NCI-H345 treated with DMSO at 0.1 percent for 48 hours (cell line): Measurements from ENCODE around the gene MEGF6.
"Not testable (repeated sequence)": the region's sequence is repeated elsewhere in the genome, so short reads cannot be mapped to it uniquely, and the experiment has no call there.

ENCODE experiments used
- DNase-seq: peaks from one replicate; lab custom pipeline; 2025; ENCODE audit not compliant: unreplicated experiment; lab: John Stamatoyannopoulos, UW

Gene MEGF6

DNA sequence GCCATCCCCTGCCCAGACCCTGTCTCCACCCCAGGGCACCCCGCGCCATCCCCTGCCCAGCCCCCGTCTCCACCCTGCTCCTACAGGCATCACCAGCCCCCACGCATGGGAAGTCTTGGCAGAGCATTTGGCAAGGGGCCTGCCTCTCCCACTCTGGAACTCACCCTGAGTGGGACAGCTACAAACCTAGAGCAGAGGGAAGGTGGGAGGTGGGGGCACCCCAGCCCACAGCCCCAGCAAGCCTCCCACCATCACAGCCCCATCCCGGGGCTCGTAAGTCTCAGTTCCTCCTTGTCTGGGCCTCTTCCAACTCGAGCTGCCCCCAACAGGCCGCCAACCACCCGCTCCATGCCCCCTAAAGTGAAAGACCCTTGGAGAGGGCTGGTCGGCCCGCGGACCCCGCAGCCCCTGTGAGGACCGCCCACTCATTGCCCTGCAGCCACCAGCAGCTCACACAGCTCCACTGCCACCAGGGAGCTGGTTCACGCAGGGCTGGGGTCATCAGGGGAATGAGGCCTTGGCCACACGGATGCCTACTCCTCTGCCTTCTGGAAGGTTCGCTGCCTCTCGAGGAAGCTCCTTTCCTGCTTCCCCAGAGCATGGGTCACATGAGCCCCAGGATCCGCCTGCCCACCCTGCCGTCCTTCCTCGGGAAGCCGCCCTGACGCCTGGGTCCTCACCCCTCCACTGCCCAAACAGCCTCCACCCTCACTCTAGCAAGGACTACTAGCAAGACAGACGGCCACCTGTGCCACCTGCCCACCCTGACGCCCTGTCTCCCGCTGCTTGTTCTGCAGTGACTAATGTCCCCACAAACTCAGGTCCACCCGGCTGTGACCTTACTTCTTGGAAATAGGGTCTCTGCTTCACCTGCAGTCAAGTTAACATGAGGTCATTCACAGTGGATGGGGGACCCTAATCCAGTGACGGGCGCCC is 14.4 kb downstream of the MEGF6 start:
- DNase-seq, result no peak

DNA sequence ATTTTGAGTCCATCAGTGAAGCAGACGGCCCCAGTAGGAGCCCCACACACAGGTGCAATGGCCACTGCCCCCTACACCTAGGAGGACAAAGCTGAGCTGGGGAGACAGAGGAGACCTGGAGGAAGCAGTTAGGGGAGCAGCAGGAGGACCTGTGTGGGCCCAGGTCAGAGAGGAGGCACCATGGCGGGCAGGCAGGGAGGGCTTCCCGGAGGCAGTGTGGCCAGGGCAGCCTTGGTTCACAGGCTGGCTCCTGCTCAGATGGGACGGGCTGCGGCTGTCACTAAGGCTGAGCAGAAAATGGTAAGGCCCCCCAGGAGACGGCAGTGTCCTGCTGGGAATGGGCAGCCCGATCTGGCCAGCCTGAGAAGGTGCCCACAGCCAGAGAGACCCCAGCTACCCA is 15.4 kb downstream of the MEGF6 start:
- DNase-seq, result no peak

DNA sequence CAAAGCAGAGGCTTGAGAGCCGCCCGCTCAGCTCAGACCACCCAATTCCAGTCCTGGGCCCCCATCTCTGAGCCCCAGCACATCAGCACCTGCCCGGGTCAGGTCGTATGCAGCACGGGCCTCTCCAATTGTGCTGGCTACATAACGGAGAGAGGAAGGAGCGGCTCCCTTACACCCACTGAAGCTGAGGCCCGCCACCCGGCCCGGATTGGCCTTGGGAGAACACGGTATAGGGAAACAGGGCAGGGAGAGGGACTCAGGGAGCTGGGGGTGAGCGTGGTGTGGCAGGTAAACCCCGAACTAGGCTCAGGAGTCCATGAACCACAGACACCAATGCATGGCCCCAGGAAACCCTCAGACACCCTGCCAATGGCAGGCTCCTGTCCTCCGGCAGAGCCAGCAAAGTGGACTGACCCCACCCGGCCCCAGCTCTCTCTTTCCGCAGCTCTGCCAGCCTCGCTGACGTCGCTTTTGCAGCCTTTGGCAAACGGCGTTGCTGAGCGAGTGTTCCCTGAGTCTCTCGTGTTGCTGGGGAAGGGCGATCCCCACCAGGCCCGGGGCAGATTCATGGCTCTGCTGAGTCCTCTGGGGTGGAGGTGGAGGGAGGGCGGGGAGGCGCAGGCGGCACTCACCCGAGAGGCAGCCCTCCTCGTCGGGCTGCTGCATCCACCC is 16.5 kb downstream of the MEGF6 start:
- DNase-seq, result no peak

- no peak for DNase-seq
These were observed 17.6 kb downstream of the MEGF6 start for GRCh38 chr1:3593745-3594144.

DNA sequence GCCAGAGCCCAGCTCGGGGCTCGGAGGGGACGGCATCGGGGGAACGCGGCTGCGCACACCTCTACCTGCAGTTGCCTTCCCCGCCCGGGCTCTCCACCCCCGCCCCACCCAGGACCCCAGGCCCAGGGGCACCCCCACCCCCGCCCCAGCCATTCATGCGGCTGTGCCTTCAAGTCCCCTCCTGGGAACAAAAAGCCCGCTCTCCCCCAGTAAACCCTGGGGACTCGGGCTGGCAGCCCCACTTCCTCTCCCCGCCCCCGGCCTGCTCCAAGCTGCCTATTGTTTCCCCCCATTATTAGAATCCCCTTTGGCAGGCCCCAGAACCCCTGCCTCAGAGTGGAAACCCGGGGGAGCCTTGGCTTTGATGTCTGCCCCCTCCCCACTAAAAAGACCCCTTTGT is 18.0 kb downstream of the MEGF6 start:
- DNase-seq, result no peak

GRCh38 chr1:3590951-3591865 is 20.1 kb downstream of the MEGF6 start:
- DNase-seq, result no peak

- DNase-seq, result no peak
These were observed 21.1 kb downstream of the MEGF6 start for GRCh38 chr1:3590139-3590763.

GRCh38 chr1:3588395-3588794 is 22.9 kb downstream of the MEGF6 start:
- DNase-seq, result no peak

DNA sequence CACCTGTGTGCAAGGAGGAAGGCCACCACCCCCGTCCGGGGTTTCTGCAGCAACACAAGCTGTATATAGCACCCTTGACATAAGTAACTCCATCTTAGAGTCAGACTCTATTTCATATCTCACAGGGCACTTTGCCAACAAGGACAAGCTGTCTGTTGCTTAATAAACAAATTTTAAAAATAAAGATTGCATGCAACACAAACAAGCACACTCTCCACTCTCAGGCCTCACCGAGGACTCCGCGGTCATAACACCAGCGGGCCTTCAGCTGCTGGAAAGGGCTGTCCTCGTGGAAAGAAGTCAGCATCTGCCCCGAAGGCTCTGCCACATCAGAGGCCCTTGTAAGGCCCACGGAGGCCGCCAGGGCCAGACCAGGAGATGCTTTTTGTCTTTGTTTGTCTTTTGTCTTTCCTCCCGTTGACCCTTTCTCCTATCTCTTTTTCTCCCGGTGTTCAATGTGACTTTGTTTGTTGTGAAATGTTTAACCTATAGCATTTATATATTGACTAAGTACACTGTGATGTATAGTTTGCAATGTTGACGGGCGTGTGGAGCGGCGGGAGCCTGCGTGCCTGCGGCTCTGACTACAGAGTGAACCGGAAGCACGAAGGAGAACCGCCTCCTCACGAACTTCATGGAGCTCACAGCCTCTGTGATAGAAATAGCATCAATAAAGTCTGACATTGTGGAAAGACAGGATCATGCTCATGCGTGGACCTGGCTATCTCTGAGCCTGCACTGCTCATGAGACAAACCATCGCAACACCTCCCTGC is 24.1 kb downstream of the MEGF6 start:
- DNase-seq, result no peak

- no peak for DNase-seq
These were observed 25.3 kb downstream of the MEGF6 start for GRCh38 chr1:3585940-3586568.

- not testable (repeated sequence) for DNase-seq
These were observed 25.9 kb downstream of the MEGF6 start for GRCh38 chr1:3585353-3585868.

DNA sequence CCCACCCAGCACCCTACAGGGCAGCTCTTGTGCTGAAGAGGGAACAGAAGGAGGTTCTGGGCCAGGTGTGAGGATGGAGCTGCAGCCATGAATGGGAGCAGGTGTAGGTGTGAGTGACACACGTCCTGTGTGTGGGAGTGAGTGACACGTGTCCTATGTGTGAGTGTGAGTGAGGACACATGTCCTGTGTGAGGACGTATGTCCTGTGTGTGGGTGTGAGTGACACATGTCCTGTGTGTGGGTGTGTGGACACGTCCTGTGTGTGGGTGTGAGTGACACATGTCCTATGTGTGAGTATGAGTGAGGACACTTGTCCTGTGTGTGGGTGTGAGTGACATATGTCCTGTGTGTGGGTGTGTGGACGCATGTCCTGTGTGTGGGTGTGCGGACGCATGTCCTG is 26.4 kb downstream of the MEGF6 start:
- DNase-seq, result no peak

GRCh38 chr1:3583751-3584150 is 27.6 kb downstream of the MEGF6 start:
- not testable (repeated sequence) for DNase-seq

- DNase-seq, result no peak
These were observed 29.8 kb downstream of the MEGF6 start for GRCh38 chr1:3581296-3582036.

DNA sequence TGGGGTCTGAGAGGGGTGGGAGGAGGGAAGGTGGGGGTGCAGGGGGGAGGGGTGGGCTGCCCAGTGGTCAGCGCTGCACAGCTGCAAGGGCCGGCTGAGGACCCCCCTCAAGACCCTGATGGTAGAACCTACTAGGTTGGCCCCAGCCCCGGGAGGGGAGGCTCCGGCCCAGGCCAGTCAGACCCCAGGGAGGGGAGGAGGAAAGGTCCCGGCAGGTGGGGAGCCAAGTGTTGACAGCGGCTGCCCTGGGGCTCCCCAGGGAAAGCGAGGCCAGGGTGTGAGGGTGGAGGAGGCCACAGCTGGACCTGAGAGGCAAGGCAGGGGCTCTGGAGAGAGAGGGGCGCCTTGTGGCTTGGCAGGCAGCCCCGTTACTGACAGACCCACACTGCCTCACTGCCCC is 31.1 kb downstream of the MEGF6 start:
- no peak for DNase-seq

- DNase-seq, result no peak
These were observed 31.7 kb downstream of the MEGF6 start for GRCh38 chr1:3579626-3580025.

DNA sequence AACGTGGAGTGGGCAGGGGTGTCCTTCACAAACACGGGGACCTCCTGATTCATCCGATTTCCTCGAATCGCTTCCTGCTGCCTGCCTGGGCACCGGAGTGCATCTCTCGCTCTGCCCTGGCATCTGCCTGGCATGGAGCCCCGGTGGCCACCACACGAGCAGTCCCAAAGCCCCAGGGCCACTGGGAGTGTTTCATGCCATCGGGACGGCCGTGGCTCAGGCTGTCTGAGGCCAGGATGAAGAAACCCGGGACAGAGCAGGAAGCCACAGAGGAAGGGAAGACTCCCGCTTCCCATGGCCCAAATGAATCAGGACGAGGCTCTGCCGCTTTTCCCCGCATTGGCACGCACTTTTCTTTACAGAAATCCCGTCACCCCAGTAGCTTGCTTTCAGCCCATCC is 32.4 kb downstream of the MEGF6 start:
- DNase-seq, result no peak

GRCh38 chr1:3578433-3578805 is 32.9 kb downstream of the MEGF6 start:
- DNase-seq, result no peak
